ENCODE data around the gene DCAF11. TPM values are rescaled to one million over a fixed set of nuclear protein-coding genes. Genes with fewer than 3 reads are reported as not detected.

The DCAF11 gene
- total RNA-seq (2022) (38.6 and 48.8 TPM in 2 replicates), Bru-seq, nascent RNA (percentile 75 among the genes with signal in this experiment), BruChase-seq, experiment 1, labeled RNA remaining after a 6-hour chase (percentile 85 among the genes with signal in this experiment), BruChase-seq, experiment 2, labeled RNA remaining after a 2-hour chase (percentile 78 among the genes with signal in this experiment)
- long read RNA-seq, full-length matches to known transcripts: 28 of 48 reads
- long read RNA-seq, partial matches to known transcripts: 10 of 48 reads
- long read RNA-seq, other reads (novel, unspliced or antisense): 10 of 48 reads

DNA sequence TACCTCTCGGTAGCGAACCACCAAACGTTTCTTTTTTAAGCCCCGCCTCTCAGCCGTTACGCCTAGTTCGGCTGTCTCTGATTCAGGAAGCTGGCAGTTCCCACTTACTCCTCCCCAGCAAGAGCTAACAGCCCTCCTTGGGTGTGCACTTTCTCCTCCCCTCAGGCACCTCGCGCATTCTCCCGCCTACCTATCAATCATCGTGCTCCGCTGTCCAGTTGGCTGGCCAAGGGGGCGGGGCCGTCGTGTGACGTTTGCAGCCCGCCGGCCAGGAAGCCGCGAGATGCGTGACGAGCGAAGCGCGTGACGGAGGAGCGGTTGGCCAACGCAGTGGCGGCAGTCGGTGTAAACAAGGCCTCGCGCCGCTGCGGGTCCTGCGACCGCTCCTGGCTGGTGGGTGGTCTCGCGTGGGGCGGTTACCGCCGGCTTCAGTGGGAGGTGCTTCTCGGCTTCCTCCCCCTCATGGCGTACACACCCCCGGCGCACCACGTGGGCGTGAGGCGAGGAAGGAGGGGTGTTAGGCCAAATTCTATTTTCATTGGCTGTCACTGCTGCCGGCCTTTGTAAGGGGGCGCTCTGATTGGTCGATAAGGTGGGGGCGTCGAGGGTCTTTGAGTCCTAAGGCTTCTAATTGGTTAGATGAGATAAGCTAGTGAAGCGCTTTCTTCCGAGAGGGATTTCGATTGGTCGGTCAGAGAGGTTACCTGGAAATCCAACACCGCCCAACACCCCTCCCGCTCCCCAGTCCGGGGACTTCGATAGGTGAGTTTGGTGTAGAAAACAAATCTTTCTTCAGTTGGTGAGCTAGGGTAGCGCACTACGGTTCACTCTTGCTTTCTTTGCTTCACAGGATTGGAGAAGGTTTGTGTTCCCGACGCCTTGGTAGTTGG lies at the start of gene DCAF11, which contains the start of gene NRL:
Gene DCAF11 (plus strand): TSS at position 246 of the 890 bp plus-strand sequence. CDS start 818 bp downstream, outside the sequence.
Gene NRL (minus strand): TSS at position 418 of the 890 bp plus-strand sequence. CDS start 32,101 bp downstream, outside the sequence.
- ChIA-PET POLR2A (interaction anchor here (0.6 to 6.6 kb wide), 40 partner anchors 10 to 1158 kb away, joined by 3 to 252 read pairs (median 4); partner anchors contain the start of genes ACIN1, C14orf119, CHMP4A and CIDEB), CTCF (interaction anchor here (0.6 to 2.1 kb wide), 24 partner anchors 9 to 1046 kb away, joined by 3 to 8 read pairs (median 4); partner anchors contain the start of genes FITM1, LTB4R2, PSME1 and PSME2)
- Mint-ChIP-seq H3K27ac (ENCODE audit: low read depth, unreplicated experiment) (peak within 1 kb of the TSS; percentile 99), H3K4me3 (ENCODE audit: unreplicated experiment) (peak within 1 kb of the TSS; percentile 97), H3K36me3 (ENCODE audit: insufficient read depth, unreplicated experiment) (peaks cover 37% of the 10 kb centered on the region), H3K9me3 (ENCODE audit: unreplicated experiment) (no peaks in the 10 kb centered on the region), H3K27me3 (ENCODE audit: insufficient read depth, unreplicated experiment) (no peaks in the 10 kb centered on the region), H3K4me1 (ENCODE audit: insufficient read depth, unreplicated experiment) (peaks cover 9% of the 10 kb centered on the region)
- intact Hi-C loops (cut with micrococcal nuclease): loop anchor here (2.0 kb wide), 1 partner anchor 32 kb away; the partner anchor contains the start of genes PSME2 and RNF31
- no peak for TF ChIP-seq CTCF (IDR thresholded peaks at IDR 0.05; ENCODE audit: unreplicated experiment)
- BruUV-seq (replicated peaks): TSS peak; percentile 52
- DNase-seq (ENCODE audit: unreplicated experiment): peak; percentile 100

GRCh38 chr14:24064856-24065255 lies 49.7 kb upstream of the DCAF11 start:
- no TSS peak for BruUV-seq (replicated peaks)
- Mint-ChIP-seq H3K36me3 (ENCODE audit: insufficient read depth, unreplicated experiment) (no peaks in the 10 kb centered on the region), H3K27me3 (ENCODE audit: insufficient read depth, unreplicated experiment) (peaks cover 29% of the 10 kb centered on the region), H3K27ac (ENCODE audit: low read depth, unreplicated experiment) (no peak overlapping the region), H3K4me1 (ENCODE audit: insufficient read depth, unreplicated experiment) (no peaks in the 10 kb centered on the region), H3K9me3 (ENCODE audit: unreplicated experiment) (no peaks in the 10 kb centered on the region), H3K4me3 (ENCODE audit: unreplicated experiment) (no peak overlapping the region)
- DNase-seq (ENCODE audit: unreplicated experiment): no peak
- no peak for TF ChIP-seq CTCF (IDR thresholded peaks at IDR 0.05; ENCODE audit: unreplicated experiment)
- intact Hi-C loops (cut with micrococcal nuclease): no loop called here
- ChIA-PET CTCF (interaction anchor here (0.6 to 1.0 kb wide), 2 partner anchors 15 to 26 kb away, joined by 3 to 4 read pairs; no protein-coding TSS in a partner anchor), POLR2A (interaction anchor here (0.6 kb wide), 1 partner anchor 16 kb away, joined by 3 read pairs; no protein-coding TSS in a partner anchor)

DNA sequence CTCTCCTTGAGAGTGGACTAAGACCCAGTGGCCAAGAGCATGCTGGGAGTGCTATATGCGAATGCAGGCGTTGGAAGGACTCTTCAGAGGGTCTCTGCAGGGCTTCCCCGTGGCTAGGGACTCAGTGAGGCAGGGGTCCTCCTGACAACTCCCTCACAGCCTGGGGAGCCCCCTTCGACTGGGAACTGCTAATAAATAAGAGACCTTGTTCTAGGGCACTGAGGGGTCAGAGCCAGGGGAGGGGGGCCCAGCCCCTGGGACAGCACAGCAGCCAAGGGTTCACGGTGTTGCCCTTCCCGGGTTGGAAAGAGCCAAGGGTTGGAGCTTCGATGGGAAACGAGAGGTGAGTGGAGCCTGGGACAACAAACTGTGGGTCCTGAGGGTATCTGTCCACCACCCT lies 49.2 kb upstream of the DCAF11 start:
- BruUV-seq (replicated peaks): no TSS peak
- POLR2A ChIA-PET: interaction anchor here (0.6 kb wide), 1 partner anchor 15 kb away, joined by 3 read pairs; no protein-coding TSS in a partner anchor
- DNase-seq (ENCODE audit: unreplicated experiment): no peak
- Mint-ChIP-seq H3K4me1 (ENCODE audit: insufficient read depth, unreplicated experiment) (no peaks in the 10 kb centered on the region), H3K27me3 (ENCODE audit: insufficient read depth, unreplicated experiment) (peaks cover 34% of the 10 kb centered on the region), H3K27ac (ENCODE audit: low read depth, unreplicated experiment) (no peak overlapping the region), H3K36me3 (ENCODE audit: insufficient read depth, unreplicated experiment) (no peaks in the 10 kb centered on the region), H3K9me3 (ENCODE audit: unreplicated experiment) (no peaks in the 10 kb centered on the region), H3K4me3 (ENCODE audit: unreplicated experiment) (no peak overlapping the region)
- intact Hi-C loops (cut with micrococcal nuclease): no loop called here
- CTCF ChIA-PET: interaction anchor here (0.6 to 1.0 kb wide), 3 partner anchors 15 to 26 kb away, joined by 3 to 4 read pairs (median 3); no protein-coding TSS in a partner anchor
- TF ChIP-seq CTCF (IDR thresholded peaks at IDR 0.05; ENCODE audit: unreplicated experiment): no peak
